SK-N-MC (cell line): ENCODE data around the gene INSYN2B.

ENCODE experiments used
- EZH2 ChIP-seq: fragments of 200-600 bp; sonication (generic); IDR thresholded peaks from one replicate; pipeline ENCODE4 v1.6.1; 2017; ENCODE audit warnings: antibody characterized with exemption
- FOXP2 ChIP-seq: optimal IDR thresholded peaks from 2 replicates; pipeline ENCODE3; 2011; ENCODE audit warnings: mild to moderate bottlenecking, moderate library complexity; ENCODE audit not compliant: insufficient read depth; ENCODE audit errors: extremely low read length, control extremely low read depth
- POLR2AphosphoS5 ChIP-seq: IDR thresholded peaks from 2 replicates; pipeline ENCODE4 v1.6.1; 2012; ENCODE audit warnings: mild to moderate bottlenecking, low read depth, low read length, borderline replicate concordance

DNA sequence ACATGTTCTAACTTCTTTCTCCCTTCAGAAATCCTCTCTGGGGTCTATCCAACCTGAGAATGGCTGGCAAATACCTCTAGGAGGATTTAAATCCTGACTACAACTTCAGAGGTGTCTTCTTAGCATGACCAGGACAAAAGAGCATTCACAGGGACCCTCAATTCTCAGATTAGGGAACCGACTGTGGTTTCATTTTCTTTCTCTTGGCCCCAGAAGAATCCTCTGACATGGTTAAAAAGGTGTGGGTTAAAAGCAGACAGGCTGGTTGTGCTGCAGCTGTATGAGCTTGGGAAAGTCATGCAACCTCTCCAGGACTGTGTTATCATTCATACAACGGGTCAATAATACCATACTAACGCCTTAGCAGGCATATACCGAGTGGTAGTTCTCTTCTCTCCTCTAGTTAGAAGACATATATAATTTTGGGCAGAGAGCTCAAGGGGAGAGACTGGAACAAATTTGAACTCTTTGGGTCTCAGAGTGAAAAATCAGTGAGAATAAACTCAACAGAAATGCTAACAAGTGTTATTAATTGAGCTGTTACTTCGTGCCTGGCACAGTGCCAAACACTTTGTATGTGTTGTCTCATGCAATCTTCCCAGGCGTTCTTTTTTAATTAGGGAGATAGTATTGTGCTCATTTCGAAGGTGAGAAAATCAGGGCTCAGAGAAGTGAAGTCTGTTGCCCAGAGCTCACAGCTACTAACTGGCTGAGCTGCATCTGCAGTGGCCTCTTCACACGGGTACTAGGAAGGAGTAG, 35.2 kb downstream of the INSYN2B start:
- TF ChIP-seq POLR2AphosphoS5: no peak
- TF ChIP-seq EZH2: no peak
- TF ChIP-seq FOXP2: no peak
